Fibroblast of gingiva (primary cell): ENCODE measurements around the gene KCNG3.

ENCODE experiments used
- DNase-seq: peaks from one replicate; pipeline ENCODE4 v3.0.0-alpha.2; 2011; ENCODE audit warnings: low read depth

KCNG3 gene, protein sequence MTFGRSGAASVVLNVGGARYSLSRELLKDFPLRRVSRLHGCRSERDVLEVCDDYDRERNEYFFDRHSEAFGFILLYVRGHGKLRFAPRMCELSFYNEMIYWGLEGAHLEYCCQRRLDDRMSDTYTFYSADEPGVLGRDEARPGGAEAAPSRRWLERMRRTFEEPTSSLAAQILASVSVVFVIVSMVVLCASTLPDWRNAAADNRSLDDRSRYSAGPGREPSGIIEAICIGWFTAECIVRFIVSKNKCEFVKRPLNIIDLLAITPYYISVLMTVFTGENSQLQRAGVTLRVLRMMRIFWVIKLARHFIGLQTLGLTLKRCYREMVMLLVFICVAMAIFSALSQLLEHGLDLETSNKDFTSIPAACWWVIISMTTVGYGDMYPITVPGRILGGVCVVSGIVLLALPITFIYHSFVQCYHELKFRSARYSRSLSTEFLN

DNA sequence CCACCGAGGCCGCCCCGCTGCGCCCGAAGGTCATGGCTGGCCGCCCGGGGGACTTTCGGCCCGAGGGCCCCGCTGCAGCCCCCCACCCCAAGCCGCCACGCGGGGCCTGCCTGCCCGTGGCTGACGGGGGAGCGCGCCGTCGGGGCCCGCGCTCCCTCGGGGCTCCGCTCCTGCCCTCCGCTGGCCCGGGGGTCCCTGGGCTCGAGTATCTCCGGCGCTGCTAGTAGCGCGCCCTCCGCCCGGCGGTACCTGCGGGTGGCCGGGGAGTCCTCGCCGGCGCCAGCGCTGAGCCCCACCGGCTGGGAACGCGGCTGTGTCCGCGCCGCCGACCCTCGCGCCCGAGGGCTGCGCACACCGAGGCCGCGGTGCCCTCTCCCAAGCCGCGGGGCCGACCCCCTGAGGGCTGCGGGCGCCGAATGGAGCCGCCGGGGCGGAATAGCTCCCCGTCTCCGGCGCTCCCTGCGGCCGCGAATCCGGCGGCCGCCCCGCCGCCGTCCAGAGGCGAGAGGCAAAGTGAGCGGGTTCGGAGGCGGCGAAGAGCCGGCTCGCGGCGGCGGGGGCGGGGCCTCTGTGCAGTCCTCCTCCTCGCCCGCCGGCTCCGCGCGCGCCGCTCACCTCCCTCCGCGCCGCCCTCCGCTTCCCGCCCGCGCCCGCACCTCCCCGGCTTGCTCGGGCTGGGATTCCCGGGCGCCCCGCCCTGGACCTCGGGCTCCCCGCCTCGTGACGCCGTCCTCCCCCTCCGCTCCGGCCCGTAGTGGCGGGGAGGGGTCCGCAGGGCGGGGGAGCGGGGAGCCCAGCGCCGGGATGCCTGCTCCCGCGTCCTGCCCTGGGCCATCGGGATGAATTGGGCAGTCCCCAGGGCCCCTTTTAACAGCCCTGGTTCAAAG, at the start of gene KCNG3:
TSS of gene KCNG3 (minus strand) at position 515 of the 887 bp plus-strand sequence. CDS start at position 34, 481 bp downstream.
- DNase-seq = no peak

DNA sequence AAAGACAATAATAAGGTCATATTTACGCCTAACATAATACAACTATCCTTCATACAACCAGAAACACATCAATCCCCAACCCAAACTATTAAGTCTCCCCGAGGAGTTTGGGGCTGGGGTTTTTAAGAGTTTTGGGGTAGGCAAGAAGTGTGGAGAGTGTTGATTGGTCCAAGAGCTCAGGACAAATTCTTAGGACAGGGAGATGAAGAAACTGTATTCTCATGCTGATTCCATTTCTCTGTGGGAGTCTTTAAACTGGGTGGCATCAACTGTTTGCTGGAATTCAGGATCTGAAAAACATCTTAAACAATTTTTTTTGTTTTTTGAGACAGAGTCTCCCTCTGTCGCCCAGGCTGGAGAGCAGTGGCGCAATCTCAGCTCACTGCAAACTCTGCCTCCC, 49.1 kb upstream of the KCNG3 start:
- DNase-seq = no peak

DNA sequence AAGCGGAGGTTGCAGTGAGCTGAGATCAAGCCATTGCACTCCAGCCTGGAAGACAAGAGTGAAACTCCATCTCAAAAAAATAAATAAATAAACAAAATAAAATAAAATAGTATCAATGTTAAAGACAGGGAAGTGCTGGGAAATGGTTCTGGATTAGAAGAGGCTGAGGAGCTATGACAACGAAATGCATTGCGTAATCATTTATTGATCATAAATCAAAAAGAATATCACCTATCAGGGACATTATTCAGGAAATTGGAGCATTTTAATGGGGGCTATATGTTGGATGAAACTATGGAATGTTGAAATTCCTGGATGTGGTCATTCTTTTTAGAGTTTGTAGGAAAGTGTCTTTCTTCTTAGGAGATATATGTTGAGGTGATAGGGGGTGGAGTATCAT, 43.7 kb upstream of the KCNG3 start:
- no peak for DNase-seq

DNA sequence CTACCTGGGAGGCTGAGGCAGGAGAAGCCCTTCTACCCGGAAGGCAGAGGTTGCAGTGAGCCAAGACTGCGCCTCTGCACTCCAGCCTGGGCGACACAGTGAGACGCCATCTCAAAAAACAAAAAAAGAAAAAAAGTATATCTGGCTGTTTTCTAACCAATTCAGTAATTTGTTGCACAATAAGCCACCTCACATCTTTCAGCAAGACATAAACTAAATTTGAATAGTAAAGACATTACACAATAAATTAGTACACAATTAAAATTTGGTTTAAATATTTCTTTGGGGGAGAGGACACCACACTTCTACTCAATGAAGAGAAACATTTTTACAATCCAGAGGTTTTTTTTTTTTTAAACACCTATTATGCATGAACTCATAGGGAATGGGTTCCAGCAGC, 38.6 kb upstream of the KCNG3 start:
- no peak for DNase-seq

DNA sequence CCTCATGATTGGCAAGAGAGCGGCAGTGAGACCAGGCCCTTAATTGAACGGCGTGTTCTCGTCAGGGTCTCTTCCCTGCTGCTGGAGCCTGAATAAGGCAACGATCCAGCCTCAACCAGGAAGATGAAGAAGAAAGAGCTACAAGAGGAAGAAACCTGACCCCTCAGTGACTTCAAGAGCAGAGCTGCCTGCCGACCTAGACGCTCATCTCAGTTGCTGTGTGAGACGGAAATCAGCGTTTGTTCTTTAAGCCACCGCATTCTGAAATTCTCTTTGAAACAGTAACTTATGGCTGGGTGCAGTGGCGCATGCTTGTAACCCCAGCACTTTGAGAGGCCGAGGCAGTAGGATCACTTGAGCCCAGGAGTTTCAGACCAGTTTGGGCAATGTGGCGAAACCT, 29.6 kb upstream of the KCNG3 start:
- DNase-seq = no peak

DNA sequence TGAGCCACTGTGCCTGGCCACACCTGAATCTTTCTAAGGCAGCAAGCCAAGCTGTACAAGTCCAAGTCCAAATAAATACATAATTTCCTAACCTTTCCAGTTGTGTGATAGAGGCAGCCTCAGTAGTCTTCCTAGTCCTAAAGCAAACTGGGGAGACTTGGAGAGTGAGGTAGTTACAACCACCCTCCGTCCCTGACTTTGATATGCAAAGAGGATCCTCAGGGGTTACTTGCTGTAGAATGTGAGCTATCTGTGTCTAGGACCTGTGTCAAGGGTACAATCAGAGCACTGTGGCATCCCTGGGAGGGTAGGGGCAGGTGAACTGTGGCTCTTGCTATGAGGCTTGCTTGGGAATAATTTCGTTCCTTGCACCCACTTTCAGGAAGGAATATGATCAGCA, 28.3 kb upstream of the KCNG3 start:
- no peak for DNase-seq

DNA sequence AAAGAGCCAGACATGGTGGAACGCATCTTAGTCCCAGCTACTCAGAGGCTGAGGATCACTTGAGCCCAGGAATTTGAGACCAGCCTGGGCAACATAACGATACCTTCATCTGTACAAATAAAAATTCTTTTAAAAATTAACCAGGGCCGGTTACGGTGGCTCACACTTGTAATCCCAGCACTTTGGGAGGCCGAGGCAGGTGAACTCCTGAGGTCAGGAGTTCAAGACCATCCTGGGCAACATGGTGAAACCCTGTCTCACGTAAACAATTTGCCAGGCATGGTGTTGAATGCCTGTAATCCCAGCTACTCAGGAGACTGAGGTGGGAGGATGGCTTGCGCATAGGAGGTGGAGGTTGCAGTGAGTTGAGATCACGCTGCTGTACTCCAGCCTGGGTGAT, 25.8 kb upstream of the KCNG3 start:
- no peak for DNase-seq

DNA sequence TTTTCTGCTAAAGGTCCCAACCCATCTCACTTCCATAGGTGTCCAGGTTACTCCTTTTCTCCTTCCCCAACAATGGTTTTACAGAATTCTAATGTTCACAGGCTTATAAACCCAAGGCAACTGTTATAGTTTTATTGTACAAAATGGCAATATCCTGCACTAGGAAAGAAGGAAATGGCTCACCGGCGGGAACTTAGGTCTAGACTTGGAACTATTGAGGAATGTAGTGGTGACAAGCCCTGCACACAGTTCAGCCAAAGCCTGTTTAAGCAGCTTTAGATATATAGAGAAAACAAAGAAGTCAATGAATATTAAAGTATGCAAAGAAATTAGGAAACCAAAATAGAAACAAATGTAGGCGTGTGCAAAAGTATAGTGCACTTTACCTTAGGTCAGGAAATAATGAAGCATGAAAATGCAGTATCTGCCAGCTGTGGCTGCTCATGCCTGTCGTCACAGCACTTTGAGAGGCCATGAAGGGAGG, 22.7 kb upstream of the KCNG3 start:
- DNase-seq = no peak

DNA sequence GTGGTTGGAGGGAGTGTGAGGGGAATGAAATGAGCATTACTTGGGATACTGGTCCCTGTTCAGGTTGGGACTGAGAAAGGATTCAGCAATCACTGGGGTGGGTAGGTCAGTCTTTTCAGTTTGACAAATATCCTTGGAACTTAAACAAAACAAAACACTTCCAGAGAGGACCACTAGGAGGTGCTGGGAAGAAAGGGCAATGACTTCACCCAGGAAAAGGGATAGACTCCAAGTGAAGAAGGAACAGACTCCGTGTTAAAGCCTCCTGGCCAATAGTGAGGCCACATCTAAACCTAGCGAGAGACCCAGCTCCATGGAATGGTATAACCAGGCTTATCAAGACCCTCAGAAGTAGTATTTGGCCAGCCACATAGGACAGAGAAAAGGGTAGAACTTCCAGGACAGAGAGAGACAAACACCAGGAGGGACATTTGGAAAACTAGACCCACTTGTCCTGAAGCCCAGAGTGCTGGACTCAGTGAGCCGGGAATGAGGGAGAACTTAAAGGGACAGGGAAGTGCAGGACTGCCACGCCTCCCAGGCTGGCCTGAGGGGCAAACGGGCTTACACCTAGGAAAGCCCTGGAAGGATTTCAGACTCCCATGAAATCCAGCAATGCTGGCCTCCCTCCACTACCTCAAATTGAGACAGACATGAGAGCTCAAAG, 19.6 kb upstream of the KCNG3 start:
- peak; percentile 43 for DNase-seq

DNA sequence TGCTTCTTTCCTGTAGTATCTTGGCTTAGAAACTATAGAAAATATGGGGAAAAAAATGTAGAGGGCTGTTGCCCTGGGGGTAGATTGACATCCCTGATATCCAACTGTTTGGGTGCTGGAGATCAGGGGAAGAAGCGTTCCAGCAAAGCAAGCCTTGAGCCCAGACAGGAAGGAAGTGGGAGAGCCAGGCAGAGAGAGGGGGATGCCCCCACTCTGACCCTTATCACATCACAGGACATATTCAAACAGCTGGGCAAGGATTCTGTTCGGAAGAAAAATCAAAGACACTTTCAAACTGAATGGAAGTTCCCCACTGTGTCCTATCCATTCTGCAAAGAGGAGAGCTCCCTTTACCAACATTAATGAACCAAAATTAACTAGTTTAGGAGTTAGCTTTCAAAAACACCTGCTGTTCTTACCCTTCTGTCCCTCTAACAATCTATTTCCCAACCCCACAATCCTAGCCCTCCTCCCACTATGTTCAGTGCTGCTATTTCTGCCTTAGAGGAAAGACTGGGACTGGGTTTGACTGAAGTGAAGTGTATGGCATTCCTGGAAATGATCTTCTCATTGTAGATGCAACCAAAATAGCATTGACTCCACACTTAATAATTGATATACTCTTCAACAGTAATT, 16.9 kb upstream of the KCNG3 start:
- no peak for DNase-seq

DNA sequence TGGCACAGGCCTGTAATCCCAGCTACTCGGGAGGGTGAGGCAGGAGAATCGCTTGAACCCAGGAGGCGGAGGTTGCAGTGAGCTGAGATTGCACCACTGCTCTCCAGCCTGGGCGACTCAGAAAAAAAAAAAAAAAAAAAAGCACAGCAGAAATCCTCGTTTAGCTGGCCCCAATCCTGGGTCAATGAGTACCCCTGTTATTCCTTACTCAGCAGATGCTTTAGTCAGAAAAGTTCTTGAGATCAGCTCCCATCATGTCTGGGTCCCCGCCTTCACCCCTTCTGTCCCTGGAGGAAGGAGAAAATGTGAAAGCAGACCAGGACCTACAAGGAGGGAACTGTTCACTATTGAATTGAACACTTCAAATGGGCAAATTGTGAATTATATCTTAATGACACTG, 16.4 kb upstream of the KCNG3 start:
- no peak for DNase-seq

DNA sequence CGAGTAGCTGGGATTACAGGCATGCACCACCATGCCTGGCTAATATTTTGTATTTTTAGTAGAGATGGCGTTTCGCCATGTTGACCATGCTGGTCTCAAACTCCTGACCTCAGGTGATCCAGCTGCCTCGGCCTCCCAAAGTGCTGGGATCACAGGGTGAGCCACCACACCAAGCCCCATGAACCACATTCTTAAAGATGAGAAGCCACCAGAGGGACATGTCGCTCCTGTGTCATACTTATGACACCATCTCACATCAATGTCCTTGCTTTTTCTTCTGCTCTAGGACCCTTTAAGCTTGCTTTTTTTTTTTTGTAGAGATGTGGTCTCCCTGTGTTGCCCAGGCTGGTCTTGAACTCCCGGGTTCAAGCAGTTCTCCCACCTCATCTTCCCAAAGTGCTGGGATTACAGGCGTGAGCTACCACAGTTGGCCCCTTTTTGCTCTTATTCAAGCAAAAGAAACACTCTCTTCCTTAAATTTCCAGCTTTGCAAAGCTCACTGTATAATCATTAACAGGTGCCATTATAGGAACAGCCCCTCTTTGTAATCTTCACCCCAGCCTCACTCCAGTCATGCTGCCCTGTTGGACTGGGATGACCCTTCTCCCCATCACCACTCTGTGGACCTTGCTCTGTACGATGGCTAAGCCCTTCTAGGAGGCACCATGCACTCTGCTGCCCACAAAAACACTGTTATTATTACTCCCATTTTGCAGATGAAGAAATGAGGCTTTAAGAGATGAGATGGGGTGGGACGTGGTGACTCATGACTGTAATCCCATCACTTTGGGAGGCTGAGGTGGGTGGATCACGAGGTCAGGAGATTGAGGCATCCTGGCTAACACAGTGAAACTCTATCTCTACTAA, 10.8 kb upstream of the KCNG3 start:
- no peak for DNase-seq

DNA sequence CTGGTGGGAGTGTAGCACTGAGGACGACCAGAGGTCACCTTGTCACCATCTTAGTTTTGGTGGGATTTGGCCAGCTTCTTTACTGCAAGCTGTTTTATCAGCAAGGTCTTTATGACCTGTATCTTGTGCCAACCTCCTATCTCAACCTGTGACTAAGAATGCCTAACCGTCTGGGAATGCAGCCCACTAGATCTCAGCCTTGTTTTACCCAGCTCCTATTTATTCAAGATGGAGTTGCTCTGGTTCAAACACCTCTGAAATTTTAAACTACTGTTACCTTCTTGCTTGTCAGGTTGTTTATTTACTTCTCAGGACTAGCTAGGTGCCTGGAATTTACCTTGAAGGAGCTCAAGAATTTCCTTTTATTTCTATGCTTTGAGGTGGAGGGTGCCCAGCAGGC, 9.5 kb upstream of the KCNG3 start:
- no peak for DNase-seq

DNA sequence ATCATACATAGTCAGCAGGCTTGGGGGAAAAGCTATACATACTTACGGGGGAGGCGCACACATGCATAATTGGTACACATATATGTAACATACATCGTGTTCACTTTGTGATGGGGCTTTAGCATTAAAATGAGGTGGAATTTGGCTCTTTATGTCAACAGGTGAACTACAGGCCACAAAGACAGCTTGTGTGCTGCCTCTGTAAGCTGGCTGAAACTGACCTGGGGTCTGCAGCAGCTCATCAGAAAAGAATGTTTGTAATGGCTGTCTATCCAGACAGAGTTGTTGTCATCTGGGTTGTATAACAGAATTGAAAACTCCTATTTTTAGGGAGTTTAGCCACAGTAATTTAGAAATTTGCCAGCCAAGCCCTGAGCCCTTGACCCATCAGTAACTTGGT, 4.7 kb upstream of the KCNG3 start:
- no peak for DNase-seq

DNA sequence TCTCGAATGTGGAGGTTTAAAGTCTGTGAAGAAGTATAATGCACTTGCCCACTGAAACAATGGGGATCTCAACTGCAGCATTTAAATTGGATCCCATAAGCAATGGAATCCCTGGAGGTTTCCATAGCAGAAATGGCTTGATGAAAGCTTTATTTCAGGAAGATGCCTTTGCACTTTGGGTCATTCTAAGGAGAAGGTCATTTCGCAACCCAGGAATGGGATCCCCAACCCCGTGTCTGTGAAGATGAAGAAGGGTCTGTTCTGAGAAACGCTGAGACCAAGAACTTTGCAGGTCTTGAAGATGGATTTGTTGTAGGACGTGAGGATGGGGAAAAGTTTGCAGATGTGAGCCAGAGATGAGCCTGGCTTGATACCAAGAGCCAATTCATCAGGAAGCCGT, 1.8 kb upstream of the KCNG3 start:
- no peak for DNase-seq

DNA sequence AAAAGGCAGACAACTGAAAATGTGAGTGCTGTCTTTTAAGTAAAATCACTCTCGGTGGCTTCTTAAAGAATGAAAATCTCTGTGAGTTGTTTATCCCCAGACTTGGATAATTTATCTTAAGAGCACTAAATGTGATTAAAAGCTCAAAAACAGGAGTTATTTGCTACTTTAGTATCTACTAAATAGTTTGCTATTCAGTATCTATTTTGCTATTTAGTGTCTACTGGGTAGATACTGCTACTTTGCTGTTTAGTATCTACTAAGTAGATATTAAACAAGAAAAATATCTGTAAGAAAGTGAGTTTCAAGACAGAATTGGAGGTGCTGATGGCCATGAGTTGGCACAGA, 1.4 kb upstream of the KCNG3 start:
- DNase-seq = no peak

DNA sequence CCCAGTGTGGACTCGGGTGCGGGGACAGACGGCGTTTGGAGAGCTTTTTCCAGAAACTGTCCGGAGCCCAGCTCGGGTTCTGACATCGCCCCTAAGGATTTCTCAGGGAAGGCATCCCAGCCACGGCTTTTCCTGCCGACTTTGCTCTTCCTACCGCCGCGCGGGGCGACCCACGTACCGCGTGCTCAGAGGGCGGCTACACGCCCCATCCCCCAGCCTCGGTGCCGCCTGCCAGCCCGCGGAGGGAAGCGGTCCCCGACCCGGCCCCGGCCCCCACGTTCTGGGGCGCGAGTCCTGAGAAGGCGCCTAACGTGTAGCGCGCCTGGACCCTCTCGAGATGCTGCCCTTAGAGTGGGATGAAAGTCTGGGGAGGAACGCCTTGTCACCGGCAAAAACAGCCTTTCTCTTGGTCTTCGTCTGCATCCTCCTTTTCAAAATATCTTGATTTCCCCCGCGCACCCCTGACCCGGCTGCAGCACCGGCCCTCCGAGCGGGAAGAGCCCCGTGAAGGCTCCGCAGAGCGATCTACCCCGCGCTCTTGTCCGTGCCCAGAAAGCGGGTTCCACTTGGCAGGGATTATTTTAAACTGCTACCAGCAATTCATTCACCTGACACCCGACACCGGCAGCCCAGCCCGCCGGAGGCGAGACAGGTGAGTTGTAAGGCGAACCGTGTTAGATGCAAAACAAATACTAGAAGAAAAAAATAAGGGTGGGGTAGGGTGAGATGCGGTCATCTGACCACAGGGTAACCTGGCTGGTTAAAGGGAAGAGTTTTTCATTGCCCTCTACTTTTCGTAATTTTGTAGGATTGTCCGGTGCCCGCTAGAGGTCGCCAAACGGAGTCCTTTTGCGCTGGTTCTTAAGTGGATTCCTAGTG, 812 bp upstream of the KCNG3 start:
- peak; percentile 59 for DNase-seq

DNA sequence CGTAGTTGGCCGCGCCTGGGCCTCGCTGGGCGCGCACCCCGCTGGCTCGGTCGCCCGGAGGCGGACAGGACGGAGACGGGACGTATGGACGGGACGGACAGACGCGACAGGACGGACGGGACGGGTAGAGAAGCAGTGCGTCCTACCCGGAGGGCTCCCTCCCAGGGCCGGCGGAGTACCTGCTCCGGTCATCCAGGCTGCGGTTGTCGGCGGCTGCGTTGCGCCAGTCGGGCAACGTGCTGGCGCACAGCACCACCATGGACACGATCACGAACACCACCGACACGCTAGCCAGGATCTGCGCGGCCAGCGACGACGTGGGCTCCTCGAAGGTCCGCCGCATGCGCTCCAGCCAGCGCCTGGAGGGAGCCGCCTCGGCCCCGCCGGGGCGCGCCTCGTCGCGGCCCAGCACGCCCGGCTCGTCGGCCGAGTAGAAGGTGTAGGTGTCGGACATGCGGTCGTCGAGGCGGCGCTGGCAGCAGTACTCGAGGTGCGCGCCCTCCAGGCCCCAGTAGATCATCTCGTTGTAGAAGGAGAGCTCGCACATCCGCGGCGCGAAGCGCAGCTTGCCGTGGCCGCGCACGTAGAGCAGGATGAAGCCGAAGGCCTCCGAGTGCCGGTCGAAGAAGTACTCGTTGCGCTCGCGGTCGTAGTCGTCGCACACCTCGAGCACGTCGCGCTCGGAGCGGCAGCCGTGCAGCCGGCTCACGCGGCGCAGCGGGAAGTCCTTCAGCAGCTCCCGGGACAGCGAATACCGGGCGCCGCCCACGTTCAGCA, 903 bp downstream of the KCNG3 start:
- no peak for DNase-seq

DNA sequence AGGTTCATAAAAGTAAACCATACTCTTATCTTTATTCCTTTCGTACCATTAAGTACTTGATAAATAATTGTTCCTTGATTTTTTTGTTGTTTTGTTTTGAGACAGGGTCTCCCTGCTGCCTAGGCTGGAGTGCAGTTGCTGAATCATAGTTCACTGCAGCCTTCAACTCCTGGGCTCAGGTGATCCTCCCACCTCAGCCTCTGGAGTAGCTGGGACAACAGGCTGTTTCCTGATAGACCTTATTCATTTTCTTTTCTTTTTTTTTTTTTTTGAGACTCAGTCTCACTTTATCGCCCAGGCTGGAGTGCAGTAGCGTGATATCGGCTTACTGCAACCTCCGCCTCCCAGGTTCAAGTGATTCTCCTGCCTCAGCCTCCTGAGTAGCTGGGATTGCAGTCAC, 5.5 kb downstream of the KCNG3 start:
- DNase-seq = no peak
